H1 (cell line): ENCODE results near the gene LRG1. TPM values are rescaled to one million over a fixed set of nuclear protein-coding genes. Genes with fewer than 3 reads are reported as not detected.

Experiments
- CTCF ChIA-PET: fragments of 300-600 bp; sonication (Branson Sonifier 250); formaldehyde crosslinking; loops from one replicate; lab custom pipeline; 2021; ENCODE audit not compliant: partially characterized antibody; lab: Charles Lee
- POLR2A ChIA-PET: fragments of 300-600 bp; sonication (Branson Sonifier 250); formaldehyde crosslinking; loops from one replicate; lab custom pipeline; 2021; ENCODE audit warnings: inconsistent platforms; ENCODE audit not compliant: partially characterized antibody; lab: Charles Lee
- DNase-seq, 2 experiments: peaks; one replicate each; pipeline versions ENCODE4 v3.0.0 to v3.0.0-alpha.2; 2010 to 2022; ENCODE audit warnings: low spot score in 2 of 2, low read depth in 1 of 2, mixed read lengths in 1 of 2
- FAIRE-seq: peaks from 2 replicates; lab custom pipeline; 2011; peaks lifted over from hg19 to GRCh38; lab: Jason Lieb, UNC
- H2AFZ ChIP-seq: 2 replicates; pipeline ENCODE4 v1.8.1; 2012; ENCODE audit warnings: low read length, inconsistent platforms
- H2AK5ac ChIP-seq: 2 replicates; pipeline ENCODE4 v1.6.1; 2013; ENCODE audit warnings: low read depth, low read length
- H2BK120ac ChIP-seq: replicated peaks from 2 replicates; pipeline ENCODE3; 2013; ENCODE audit warnings: low read depth, low read length, inconsistent platforms
- H2BK12ac ChIP-seq: 2 replicates; pipeline ENCODE4 v1.6.1; 2013; ENCODE audit warnings: low read depth, low read length
- H2BK15ac ChIP-seq: 2 replicates; pipeline ENCODE4 v1.6.1; 2013; ENCODE audit warnings: low read length
- H2BK20ac ChIP-seq: 2 replicates; pipeline ENCODE4 v1.6.1; 2013; ENCODE audit warnings: low read length
- H2BK5ac ChIP-seq: 2 replicates; pipeline ENCODE4 v1.6.1; 2013; ENCODE audit warnings: low read depth, low read length
- H3K14ac ChIP-seq: 2 replicates; pipeline ENCODE4 v1.6.1; 2013; ENCODE audit warnings: inconsistent platforms; ENCODE audit not compliant: insufficient read length
- H3K18ac ChIP-seq: 2 replicates; pipeline ENCODE4 v1.6.1; 2013; ENCODE audit warnings: low read length; ENCODE audit errors: extremely low read depth
- H3K23ac ChIP-seq: 2 replicates; pipeline ENCODE4 v1.6.1; 2013; ENCODE audit warnings: inconsistent platforms; ENCODE audit not compliant: insufficient read length
- H3K23me2 ChIP-seq: 2 replicates; pipeline ENCODE4 v1.6.1; 2013; ENCODE audit warnings: low read depth, low read length
- H3K27ac ChIP-seq: 2 replicates; pipeline ENCODE4 v1.6.1; 2011; ENCODE audit warnings: low read depth, low read length, inconsistent platforms
- H3K27me3 ChIP-seq, 4 experiments: replicated peaks in 1 of 4; 1 replicate in 1 of 4; 2 replicates in 3 of 4; pipeline versions ENCODE4 v1.6.1 to v1.8.1; 2011 to 2013; ENCODE audit warnings: low read length in 3 of 4, mild to moderate bottlenecking in 3 of 4, inconsistent platforms in 2 of 4, mixed read lengths in 2 of 4, moderate library complexity in 1 of 4; ENCODE audit not compliant: control insufficient read depth in 3 of 4, insufficient read depth in 3 of 4; ENCODE audit errors: extremely low read depth in 1 of 4
- H3K36me3 ChIP-seq, 4 experiments: 2 replicates each; pipeline versions ENCODE4 v1.6.1 to v1.8.1; 2011 to 2013; ENCODE audit warnings: mild to moderate bottlenecking in 4 of 4, low read length in 3 of 4, moderate library complexity in 2 of 4, control low read depth in 1 of 4, inconsistent platforms in 1 of 4; ENCODE audit not compliant: insufficient read depth in 4 of 4, control insufficient read depth in 2 of 4
- H3K4ac ChIP-seq: replicated peaks from 2 replicates; pipeline ENCODE3; 2013; ENCODE audit warnings: low read length, low read depth, mixed read lengths, inconsistent platforms; ENCODE audit not compliant: insufficient read length
- H3K4me1 ChIP-seq, 4 experiments: replicated peaks in 1 of 4; 1 replicate in 1 of 4; 2 replicates in 3 of 4; pipeline versions ENCODE4 v1.6.1 to v1.8.1; 2011 to 2013; ENCODE audit warnings: low read length in 3 of 4, inconsistent platforms in 2 of 4, mixed read lengths in 1 of 4; ENCODE audit not compliant: insufficient read depth in 4 of 4, control insufficient read depth in 3 of 4
- H3K4me2 ChIP-seq, 2 experiments: 2 replicates each; pipeline versions ENCODE4 v1.6.1 to v1.8.1; 2011 to 2013; ENCODE audit warnings: low read depth in 2 of 2, low read length in 2 of 2, control low read depth in 1 of 2, inconsistent platforms in 1 of 2, mild to moderate bottlenecking in 1 of 2; ENCODE audit not compliant: insufficient read depth in 1 of 2
- H3K4me3 ChIP-seq, 4 experiments: fragments of 200-600, 300-600 bp in 1 of 4; sonication (generic), shearing (Covaris generic), sonication (Bioruptor Twin) in 1 of 4; 2 replicates each; pipeline versions ENCODE4 v1.5.1 to v1.8.1; 2011 to 2016; ENCODE audit warnings: low read length in 4 of 4, low read depth in 3 of 4, control low read depth in 2 of 4, inconsistent platforms in 2 of 4, mild to moderate bottlenecking in 2 of 4, mixed read lengths in 1 of 4, moderate library complexity in 1 of 4; ENCODE audit not compliant: insufficient read depth in 2 of 4; ENCODE audit errors: extremely low read depth in 1 of 4
- H3K56ac ChIP-seq: replicated peaks from 2 replicates; pipeline ENCODE3; 2013; ENCODE audit warnings: low read depth, mild to moderate bottlenecking, mixed read lengths, low read length, inconsistent platforms; ENCODE audit not compliant: insufficient read length
- H3K79me1 ChIP-seq: 2 replicates; pipeline ENCODE4 v1.6.1; 2013; ENCODE audit warnings: low read depth, low read length, control low read depth
- H3K79me2 ChIP-seq, 2 experiments: 2 replicates each; pipeline versions ENCODE4 v1.6.1 to v1.8.1; 2012 to 2013; ENCODE audit warnings: low read length in 2 of 2, mild to moderate bottlenecking in 2 of 2, inconsistent platforms in 1 of 2; ENCODE audit not compliant: insufficient read depth in 2 of 2, control insufficient read depth in 1 of 2
- H3K9ac ChIP-seq, 4 experiments: replicated peaks in 1 of 4; 1 replicate in 1 of 4; 2 replicates in 3 of 4; pipeline versions ENCODE4 v1.6.1 to v1.8.1; 2011 to 2013; ENCODE audit warnings: low read depth in 3 of 4, low read length in 3 of 4, control low read depth in 2 of 4, mild to moderate bottlenecking in 2 of 4, moderate library complexity in 2 of 4, inconsistent platforms in 1 of 4; ENCODE audit errors: extremely low read depth in 1 of 4
- H3K9me3 ChIP-seq, 2 experiments: 2 replicates each; pipeline versions ENCODE4 v1.6.1 to v1.8.1; 2012 to 2013; ENCODE audit warnings: mild to moderate bottlenecking in 2 of 2, moderate library complexity in 2 of 2, control low read depth in 1 of 2, inconsistent platforms in 1 of 2, low read depth in 1 of 2, low read length in 1 of 2, mixed read lengths in 1 of 2; ENCODE audit not compliant: insufficient read depth in 2 of 2
- H4K20me1 ChIP-seq, 2 experiments: replicated peaks in 1 of 2; 2 replicates each; pipeline versions ENCODE3 to v1.8.1; 2011 to 2013; ENCODE audit warnings: inconsistent platforms in 2 of 2, low read length in 2 of 2, mild to moderate bottlenecking in 1 of 2; ENCODE audit not compliant: insufficient read depth in 2 of 2, control insufficient read depth in 1 of 2
- H4K5ac ChIP-seq: 2 replicates; pipeline ENCODE4 v1.6.1; 2013; ENCODE audit warnings: low read length, low read depth, mixed read lengths, inconsistent platforms; ENCODE audit not compliant: insufficient read length
- H4K8ac ChIP-seq: 2 replicates; pipeline ENCODE4 v1.8.0; 2013; ENCODE audit warnings: mild to moderate bottlenecking, moderate library complexity, low read length, inconsistent platforms; ENCODE audit not compliant: insufficient read depth; ENCODE audit errors: extremely low read depth
- H4K91ac ChIP-seq: replicated peaks from 2 replicates; pipeline ENCODE3; 2013; ENCODE audit warnings: low read length, mixed read lengths, inconsistent platforms; ENCODE audit not compliant: insufficient read length
- CBX5 ChIP-seq: fragments of 300-800, 300-1000 bp; sonication (generic); IDR thresholded peaks from 2 replicates; pipeline ENCODE4 v1.7.1; 2016; ENCODE audit warnings: antibody characterized with exemption, low read length, low read depth
- CHD1 ChIP-seq: IDR thresholded peaks from 2 replicates; pipeline ENCODE4 v1.6.1; 2012; ENCODE audit warnings: low read depth, low read length, improper control_type of control experiment
- CTCF ChIP-seq, 3 experiments: IDR thresholded peaks; 1 replicate in 2 of 3; 2 replicates in 1 of 3; pipeline versions ENCODE4 v1.5.1 to v1.6.1; 2011; ENCODE audit warnings: low read length in 3 of 3, mild to moderate bottlenecking in 3 of 3, inconsistent platforms in 2 of 3, low read depth in 1 of 3, moderate library complexity in 1 of 3; ENCODE audit not compliant: insufficient read depth in 1 of 3; ENCODE audit errors: control extremely low read depth in 1 of 3
- EGR1 ChIP-seq: IDR thresholded peaks from 2 replicates; pipeline ENCODE4 v1.6.1; 2011; ENCODE audit warnings: low read depth, low read length, borderline replicate concordance
- EP300 ChIP-seq, 2 experiments: IDR thresholded peaks; 1 replicate in 1 of 2; 2 replicates in 1 of 2; pipeline ENCODE4 v1.6.1; 2011 to 2012; ENCODE audit warnings: low read depth in 2 of 2, low read length in 2 of 2, mild to moderate bottlenecking in 2 of 2, borderline replicate concordance in 1 of 2, inconsistent platforms in 1 of 2, moderate library complexity in 1 of 2
- RXRA ChIP-seq: IDR thresholded peaks from 2 replicates; pipeline ENCODE4 v1.6.1; 2011; ENCODE audit warnings: low read depth, mild to moderate bottlenecking, low read length, moderate library complexity; ENCODE audit not compliant: insufficient read depth
- SAP30 ChIP-seq: fragments of 300-600 bp; sonication (generic); IDR thresholded peaks from 2 replicates; pipeline ENCODE4 v1.7.1; 2012; ENCODE audit warnings: low read length, moderate library complexity, mild to moderate bottlenecking, inconsistent platforms; ENCODE audit not compliant: insufficient read depth, insufficient replicate concordance
- WGBS, 2 experiments: shearing (Covaris generic) in 1 of 2; methylation state at CpG; one replicate each; pipeline versions ENCODE4 v1.1.6 to v1.1.7; 2013 to 2015; ENCODE audit warnings: low lambda C conversion rate in 2 of 2, mixed read lengths in 2 of 2, inconsistent platforms in 1 of 2, low coverage in 1 of 2, missing lambda C conversion rate in 1 of 2; ENCODE audit not compliant: insufficient replicate concordance in 2 of 2, insufficient coverage in 1 of 2, insufficient read length in 1 of 2; ENCODE audit errors: extremely low coverage in 1 of 2, missing lambda C conversion rate in 1 of 2; 5-methylcytosine and 5-hydroxymethylcytosine counted together
- polyA plus RNA-seq, 7 experiments: library from polyadenylated mRNA; depleted of rRNA in 3 of 7; stranded (reverse) in 5 of 7; unstranded in 2 of 7; fragments of >200 nt in 5 of 7; fragments of 200-250 nt in 2 of 7; gene quantifications; 1 replicate in 5 of 7; 2 replicates in 1 of 7; 4 replicates in 1 of 7; pipeline versions ENCODE4 v1.2.1 to v1.2.3, GENCODE V29; 2011 to 2013; ENCODE audit warnings: missing spikeins in 2 of 7, mixed read lengths in 2 of 7
- total RNA-seq: library from RNA; stranded (reverse); fragmentation: NEBNext Ultra II Directional; extraction: Animal tissue kit (Norgen Biotek cat#: 25700); gene quantifications from 2 replicates; pipeline ENCODE4 v1.2.1, GENCODE V29; 2021

Gene LRG1
- total and polyA plus RNA-seq, 2 of the 8 experiments (the other 6 are each of a cell fraction or from before 2014, with no cell fraction given), result 0.48 to 0.79 TPM

DNA sequence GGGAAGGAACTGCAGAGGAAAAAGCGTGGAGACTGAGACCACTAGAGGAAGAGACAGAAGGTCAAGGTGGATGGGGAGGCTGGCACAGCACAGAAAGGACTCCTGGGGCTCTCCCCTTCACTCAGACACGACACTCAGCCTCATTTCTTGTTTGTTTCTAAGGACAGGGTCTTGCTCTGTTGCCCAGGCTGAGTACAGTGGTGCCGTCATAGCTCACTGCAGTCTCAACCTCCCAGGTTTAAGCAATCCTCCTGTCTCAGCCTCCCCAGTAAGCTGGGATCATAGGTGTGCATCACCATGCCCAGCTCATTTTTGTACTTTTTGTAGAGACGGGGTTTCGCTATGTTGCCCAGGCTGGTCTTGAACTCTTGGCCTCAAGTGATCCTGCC, 31.1 kb upstream of the LRG1 start:
- WGBS, 2 experiments, result 90% methylated on average over 5 of the region's 5 CpGs; no CpG with 5 or more reads in 1 of the 2 experiments
- Histone ChIP-seq H2BK12ac (no peak overlapping the region), H3K56ac (no peak overlapping the region), H3K27me3 (no peaks in the 10 kb centered on the region), H3K4me2 (no peak overlapping the region), H2BK5ac (no peak overlapping the region), H3K79me2 (peaks cover 0 to 20% of the 10 kb centered on the region in 2 experiments; a peak in 1 of 4 replicates), H3K27ac (no peak overlapping the region), H3K4ac (no peak overlapping the region), H4K20me1 (peaks cover 13 to 14% of the 10 kb centered on the region in 2 experiments), H3K9ac (no peak overlapping the region), H3K14ac (no peak overlapping the region), H4K91ac (no peak overlapping the region), H3K18ac (no peak overlapping the region), H3K23me2 (no peaks in the 10 kb centered on the region), H2BK20ac (no peak overlapping the region), H2AK5ac (no peak overlapping the region), H2BK120ac (no peak overlapping the region), H3K79me1 (peaks cover 12% of the 10 kb centered on the region), H4K8ac (no peak overlapping the region), H2AFZ (no peak overlapping the region), H3K9me3 (no peaks in the 10 kb centered on the region), H3K23ac (no peak overlapping the region), H3K4me3 (no peak overlapping the region), H4K5ac (no peak overlapping the region), H3K36me3 (no peaks in the 10 kb centered on the region), H3K4me1 (peaks cover 3 to 9% (median 8%) of the 10 kb centered on the region in 4 experiments), H2BK15ac (no peak overlapping the region)
- DNase-seq, result no peak
- FAIRE-seq, result no peak
- ChIA-PET POLR2A (interaction anchor here (0.7 to 1.3 kb wide), 4 partner anchors 10 to 61 kb away, joined by 3 to 4 read pairs (median 3); no protein-coding TSS in a partner anchor), CTCF (interaction anchor here (0.6 to 14.7 kb wide), 13 partner anchors 7 to 169 kb away, joined by 3 to 316 read pairs (median 6); partner anchors contain the start of genes CHAF1A and PLIN5)
- no peak for TF ChIP-seq EGR1
- TF ChIP-seq EP300 (IDR thresholded peaks at IDR 0.05; ENCODE audit: borderline replicate concordance in 1 of 2, low read depth in 2 of 2, low read length in 2 of 2), result no peak
- no peak for TF ChIP-seq RXRA
- no peak for TF ChIP-seq CTCF (IDR thresholded peaks at IDR 0.05; ENCODE audit: control extremely low read depth in 1 of 3, insufficient read depth in 1 of 3, low read depth in 1 of 3, low read length in 3 of 3)
- TF ChIP-seq SAP30, result no peak
- TF ChIP-seq CHD1, result no peak
- no peak for TF ChIP-seq CBX5
